Upper lobe of left lung (tissue), 4 donors: Measurements from ENCODE around the gene ANXA4.

ENCODE experiments used
- EP300 ChIP-seq, 4 donors: sonication (generic); formaldehyde crosslinking; IDR thresholded peaks; one replicate each; pipeline ENCODE4 v1.5.1; 2017; ENCODE audit warnings: antibody characterized with exemption in 4 of 4, control low read depth in 2 of 4
- POLR2A ChIP-seq, 4 donors: fragments of 450-650 bp; IDR thresholded peaks; one replicate each; pipeline ENCODE4 v1.5.1; 2016 to 2017; ENCODE audit warnings: antibody characterized with exemption in 4 of 4, mild to moderate bottlenecking in 2 of 4
- TF ChIP-seq, protein P1 (sequence below), 6 experiments: fragments of 450-650 bp in 4 of 6; fragments of 200-600 bp in 2 of 6; sonication (generic) in 2 of 6; IDR thresholded peaks; one replicate each; pipeline ENCODE4 v1.5.1; 2016 to 2019; ENCODE audit warnings: antibody characterized with exemption in 6 of 6

DNA sequence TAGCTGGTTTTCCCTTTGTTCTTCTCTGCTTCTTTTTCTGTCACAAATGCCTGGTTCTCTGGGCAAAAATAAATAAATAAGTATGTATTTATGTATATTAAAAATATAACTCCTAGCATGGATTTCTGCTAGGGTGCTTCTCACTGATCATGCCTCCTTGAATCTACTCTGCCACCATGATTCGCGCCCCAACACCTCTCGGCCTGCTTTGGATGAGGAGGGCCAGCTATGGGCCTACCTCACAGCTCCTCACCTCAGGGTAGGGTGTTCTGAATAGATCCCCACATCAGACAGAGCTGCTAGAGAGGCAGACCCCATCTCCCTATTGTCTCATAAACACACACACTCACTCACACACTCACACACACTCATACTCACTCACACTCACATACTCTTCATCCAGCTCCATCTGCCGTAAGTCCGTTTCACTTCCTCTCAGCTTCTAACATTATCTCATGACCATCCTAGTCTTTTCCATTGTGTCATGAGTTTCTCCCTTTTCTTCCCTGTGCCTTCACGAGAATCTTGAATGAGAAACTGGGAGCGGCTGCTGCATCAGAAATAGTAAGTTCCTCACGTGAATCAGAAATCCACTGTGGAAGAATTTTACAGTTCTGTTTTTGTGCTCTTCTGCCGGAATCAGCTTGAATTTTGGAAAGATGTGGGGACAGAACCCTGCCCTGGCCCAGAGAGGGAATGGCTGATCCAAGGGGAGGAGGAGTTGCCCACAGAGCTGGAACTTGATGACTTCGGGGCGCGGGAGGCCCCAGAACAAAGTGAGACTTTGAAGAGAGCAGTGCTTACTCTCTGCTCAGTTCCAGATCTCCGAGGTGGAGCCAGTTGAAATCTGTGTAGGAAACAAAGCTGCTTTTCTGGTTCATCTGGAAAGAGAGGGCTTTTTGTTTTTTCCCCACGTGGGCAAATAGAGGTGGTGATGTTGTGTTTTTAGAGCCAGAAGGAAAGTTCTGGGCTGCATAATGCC lies 20.9 kb downstream of the ANXA4 start:
- TF ChIP-seq, protein P1, sequence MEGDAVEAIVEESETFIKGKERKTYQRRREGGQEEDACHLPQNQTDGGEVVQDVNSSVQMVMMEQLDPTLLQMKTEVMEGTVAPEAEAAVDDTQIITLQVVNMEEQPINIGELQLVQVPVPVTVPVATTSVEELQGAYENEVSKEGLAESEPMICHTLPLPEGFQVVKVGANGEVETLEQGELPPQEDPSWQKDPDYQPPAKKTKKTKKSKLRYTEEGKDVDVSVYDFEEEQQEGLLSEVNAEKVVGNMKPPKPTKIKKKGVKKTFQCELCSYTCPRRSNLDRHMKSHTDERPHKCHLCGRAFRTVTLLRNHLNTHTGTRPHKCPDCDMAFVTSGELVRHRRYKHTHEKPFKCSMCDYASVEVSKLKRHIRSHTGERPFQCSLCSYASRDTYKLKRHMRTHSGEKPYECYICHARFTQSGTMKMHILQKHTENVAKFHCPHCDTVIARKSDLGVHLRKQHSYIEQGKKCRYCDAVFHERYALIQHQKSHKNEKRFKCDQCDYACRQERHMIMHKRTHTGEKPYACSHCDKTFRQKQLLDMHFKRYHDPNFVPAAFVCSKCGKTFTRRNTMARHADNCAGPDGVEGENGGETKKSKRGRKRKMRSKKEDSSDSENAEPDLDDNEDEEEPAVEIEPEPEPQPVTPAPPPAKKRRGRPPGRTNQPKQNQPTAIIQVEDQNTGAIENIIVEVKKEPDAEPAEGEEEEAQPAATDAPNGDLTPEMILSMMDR (IDR thresholded peaks at IDR 0.05) = no peak
- TF ChIP-seq EP300 (IDR thresholded peaks at IDR 0.05) = no peak
- no peak for TF ChIP-seq POLR2A (IDR thresholded peaks at IDR 0.05)
